HT1080 (cell line): Measurements from ENCODE around the gene NUDT2. TPM values are rescaled to one million over a fixed set of nuclear protein-coding genes. Genes with fewer than 3 reads are reported as not detected.
A peak's percentile ranks its signal among the peaks of the same experiment; 100 is the strongest.
"Not testable (repeated sequence)": the region's sequence is repeated elsewhere in the genome, so short reads cannot be mapped to it uniquely, and the experiment has no call there.

Experiments used
- DNase-seq: peaks from one replicate; pipeline ENCODE4 v3.0.0-alpha.2; 2015; ENCODE audit warnings: low read depth
- polyA plus RNA-seq, 2 experiments: library from polyadenylated mRNA; depleted of rRNA; stranded (reverse); fragments of >200 nt; gene quantifications; 2 replicates each; pipeline ENCODE4 v1.2.3, GENCODE V29; 2015
- total RNA-seq: library from RNA; depleted of rRNA; stranded (reverse); fragments of >200 nt; shearing (Covaris generic); gene quantifications from 2 replicates; pipeline ENCODE4 v1.2.3, GENCODE V29; 2014; rRNA removed

The NUDT2 gene
- 14.1 and 23.5 TPM in 2 replicates for total RNA-seq
- 27.3 and 27.6 TPM in 2 replicates for polyA plus RNA-seq (2015; cell fraction: cytosol; rRNA removed)
- polyA plus RNA-seq (2015; cell fraction: nucleus; rRNA removed): 17.3 and 18.5 TPM in 2 replicates

DNA sequence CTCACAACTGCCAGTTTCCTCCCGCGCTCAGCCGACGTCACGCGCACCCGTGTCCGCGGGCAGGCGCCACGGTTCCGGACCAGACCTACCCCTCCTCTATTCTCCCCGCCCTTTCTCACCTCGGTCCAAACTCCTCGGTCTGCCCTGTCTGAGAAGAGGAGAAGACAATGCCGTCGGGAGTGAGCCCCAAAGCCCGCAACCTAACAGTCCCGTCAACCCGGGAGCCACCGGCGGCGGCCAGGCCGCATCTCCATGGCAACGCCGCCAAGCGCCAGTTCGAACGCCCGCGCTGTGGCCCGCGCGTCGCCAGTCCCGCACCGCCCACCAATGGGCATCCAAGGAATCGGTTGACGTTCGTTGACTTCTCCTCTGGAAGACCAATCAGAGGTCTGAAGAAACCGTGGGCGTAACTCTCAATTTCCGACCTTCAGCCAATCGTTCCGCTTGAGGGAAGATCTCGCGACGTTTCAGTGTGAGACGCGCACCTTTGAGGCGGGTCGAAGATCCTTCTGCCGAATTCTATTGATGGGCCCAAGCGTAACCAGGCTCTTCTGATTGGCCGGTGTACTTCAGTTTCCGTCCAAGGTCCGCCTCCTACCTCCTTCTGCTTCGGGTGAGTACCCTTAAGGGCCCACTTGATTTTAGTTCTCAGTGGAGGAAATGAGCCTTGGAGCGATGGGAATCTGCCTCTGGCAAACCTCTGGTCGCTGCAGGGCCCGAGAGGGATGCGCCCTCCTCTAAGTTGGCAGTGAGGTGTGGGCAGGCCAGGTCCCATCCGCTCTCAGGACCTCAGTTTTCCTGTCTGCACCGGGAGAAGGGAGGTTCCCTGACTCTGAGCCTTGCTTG lies at the start of gene NUDT2, which contains the start of gene KIF24:
TSS of gene NUDT2 (plus strand) at position 583 of the 846 bp plus-strand sequence. CDS start 9,471 bp downstream, outside the sequence.
TSS of gene KIF24 (minus strand) at position 282 of the 846 bp plus-strand sequence. CDS start 17,922 bp downstream, outside the sequence.
- DNase-seq: peak; percentile 100

- no peak for DNase-seq
Observed at GRCh38 chr9:34282096-34282495, 47.3 kb upstream of the NUDT2 start.

DNA sequence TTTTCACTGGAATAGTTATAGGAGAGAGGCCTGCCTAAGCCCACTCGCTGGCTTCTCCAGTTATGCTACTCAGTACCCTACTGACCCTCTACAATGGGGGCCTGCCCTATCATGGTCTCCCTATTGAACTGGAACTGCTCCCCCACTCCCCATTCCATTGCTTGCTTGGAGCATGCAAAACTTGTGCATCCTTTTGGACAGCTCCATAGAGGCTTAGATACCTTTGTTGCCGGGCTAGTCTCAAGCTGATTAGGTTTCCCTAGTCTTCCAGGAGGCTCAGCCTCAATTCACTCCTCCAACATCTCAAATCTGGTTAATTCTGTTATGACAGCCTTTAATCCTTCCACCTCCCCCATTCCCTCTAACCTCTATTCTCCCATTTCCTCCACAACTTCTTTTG lies 40.2 kb upstream of the NUDT2 start:
- DNase-seq: no peak

- DNase-seq: no peak
Observed at GRCh38 chr9:34291023-34291422, 38.3 kb upstream of the NUDT2 start.

- DNase-seq: no peak
Observed at GRCh38 chr9:34291423-34291822, 37.9 kb upstream of the NUDT2 start.

- no peak for DNase-seq
Observed at GRCh38 chr9:34292552-34292951, 36.8 kb upstream of the NUDT2 start.

DNA sequence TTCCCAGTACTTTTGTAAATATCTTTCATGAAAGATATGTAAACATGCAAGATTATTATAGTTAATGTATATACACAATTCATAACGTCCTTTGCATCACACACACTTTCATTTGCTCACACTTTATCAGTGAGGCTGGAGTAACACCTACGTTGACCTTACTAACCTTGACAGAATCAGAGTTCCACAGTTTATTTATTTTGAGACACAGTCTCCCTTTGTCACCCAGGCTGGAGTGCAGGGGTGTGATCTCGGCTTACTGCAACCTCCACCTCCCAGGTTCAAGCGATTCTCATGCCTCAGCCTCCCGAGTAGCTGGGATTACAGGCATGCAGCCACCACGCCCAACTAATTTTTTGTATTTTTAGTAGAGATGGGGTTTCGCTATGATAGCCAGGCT lies 28.3 kb upstream of the NUDT2 start:
- not testable (repeated sequence) for DNase-seq

- not testable (repeated sequence) for DNase-seq
Observed at GRCh38 chr9:34308316-34308715, 21.1 kb upstream of the NUDT2 start.

GRCh38 chr9:34310215-34310614 lies 19.2 kb upstream of the NUDT2 start:
- no peak for DNase-seq

DNA sequence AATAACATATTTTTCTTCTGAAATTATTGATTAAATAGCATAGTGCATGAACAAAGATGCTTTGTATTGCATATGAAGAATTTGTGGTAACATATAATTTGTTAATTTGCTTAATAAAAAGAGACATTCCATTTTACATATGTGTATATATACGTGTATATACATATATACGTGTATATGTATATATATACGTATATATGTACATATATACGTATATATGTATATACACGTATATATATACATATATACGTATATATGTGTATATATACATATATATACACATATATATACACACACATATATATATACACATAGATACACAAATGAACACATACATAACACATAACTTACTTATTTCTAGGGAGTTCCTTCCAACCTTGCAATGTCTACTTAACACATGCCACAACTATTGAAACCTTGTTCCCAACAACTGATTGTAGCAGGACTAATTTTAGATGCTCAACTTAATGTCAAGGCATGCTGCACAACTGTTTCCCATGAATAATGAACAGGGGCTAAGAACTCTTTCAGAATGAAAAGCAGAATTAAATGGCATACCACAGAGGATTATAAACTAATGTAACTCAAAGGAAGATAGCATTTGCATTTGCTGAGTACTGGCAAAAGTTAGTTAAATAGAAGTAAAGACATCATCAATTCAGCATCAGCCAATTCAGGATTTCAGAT lies 17.7 kb upstream of the NUDT2 start:
- DNase-seq: no peak

GRCh38 chr9:34317436-34317835 lies 11.9 kb upstream of the NUDT2 start:
- no peak for DNase-seq

- no peak for DNase-seq
Observed at GRCh38 chr9:34318163-34318790, 11.1 kb upstream of the NUDT2 start.

- DNase-seq: no peak
Observed at GRCh38 chr9:34321451-34321850, 7.9 kb upstream of the NUDT2 start.

DNA sequence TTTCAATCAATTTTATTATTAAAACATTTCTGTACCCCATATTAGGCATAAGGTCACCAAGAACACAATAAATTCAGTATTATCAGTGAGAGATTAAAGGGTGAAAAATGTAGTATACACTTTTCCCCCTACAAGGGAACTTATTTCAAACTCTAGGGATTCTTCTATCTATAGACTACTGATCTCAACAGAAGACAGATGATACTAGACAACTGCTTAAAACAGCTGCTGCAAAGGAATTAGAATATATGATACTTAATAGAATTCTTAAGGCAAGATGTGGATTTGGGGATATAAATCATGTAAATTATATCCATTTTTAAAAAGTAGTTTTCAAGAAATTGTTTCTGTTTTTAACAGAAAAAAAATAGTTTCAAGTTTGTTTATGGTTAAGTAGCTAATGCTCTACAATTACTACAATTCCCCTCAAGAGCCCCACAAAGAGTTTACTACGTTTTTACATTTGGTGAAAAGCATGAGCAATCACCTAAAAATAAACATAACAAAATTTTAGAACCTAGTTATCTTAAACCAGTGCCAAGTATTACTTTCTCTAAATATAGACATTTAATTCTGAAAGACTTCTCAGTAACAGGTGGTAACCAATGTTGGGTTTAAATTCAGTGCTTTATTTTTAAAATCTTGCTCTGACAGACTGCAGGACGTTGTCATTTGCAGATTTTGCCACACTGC lies 6.3 kb upstream of the NUDT2 start:
- DNase-seq: no peak

- no peak for DNase-seq
Observed at GRCh38 chr9:34326690-34327089, 2.7 kb upstream of the NUDT2 start.

DNA sequence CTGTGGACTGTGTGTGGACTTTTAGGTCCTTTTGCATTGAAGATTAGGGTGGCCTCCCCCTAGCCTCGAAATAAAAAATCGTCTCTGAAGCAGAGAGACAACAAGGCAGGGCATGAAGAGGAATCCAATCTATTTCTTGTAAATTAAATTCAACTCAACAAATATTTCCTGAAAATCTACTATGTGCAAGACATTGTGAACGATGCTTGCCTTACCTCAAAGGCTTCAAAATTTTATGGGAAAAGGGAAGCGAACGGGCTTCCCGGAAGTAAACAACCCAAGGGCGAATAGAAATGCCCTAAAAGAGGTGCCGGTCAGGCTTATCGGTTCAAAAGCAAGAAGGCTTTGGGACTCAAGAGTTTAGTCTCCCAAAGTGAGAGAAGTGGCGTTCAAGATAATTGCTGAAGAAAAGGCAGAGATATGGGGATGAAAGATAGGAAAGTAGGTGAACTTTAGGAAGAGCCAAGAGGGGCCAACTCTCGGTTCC lies 826 bp upstream of the NUDT2 start:
- no peak for DNase-seq

DNA sequence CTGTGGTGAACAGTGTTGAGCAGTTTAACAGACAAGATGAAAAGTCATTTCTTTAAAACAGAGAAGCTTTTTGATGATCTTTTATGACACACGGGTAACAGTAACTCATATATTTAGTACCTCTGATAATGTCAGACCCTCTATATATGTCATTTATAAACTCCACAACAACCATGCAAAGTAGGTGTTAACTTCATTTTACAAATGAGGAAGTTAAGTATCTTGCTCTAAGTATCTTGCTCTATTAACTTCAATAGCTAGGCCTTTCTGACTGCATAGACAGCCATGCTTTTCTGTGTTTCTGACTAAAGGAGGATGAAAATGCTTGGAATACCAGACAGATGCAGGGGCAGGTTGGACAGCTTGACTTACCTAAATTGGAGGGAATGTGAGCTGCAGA lies 1.8 kb downstream of the NUDT2 start:
- DNase-seq: no peak

GRCh38 chr9:34332076-34332964 lies 3.0 kb downstream of the NUDT2 start:
- peak; percentile 43 for DNase-seq

DNA sequence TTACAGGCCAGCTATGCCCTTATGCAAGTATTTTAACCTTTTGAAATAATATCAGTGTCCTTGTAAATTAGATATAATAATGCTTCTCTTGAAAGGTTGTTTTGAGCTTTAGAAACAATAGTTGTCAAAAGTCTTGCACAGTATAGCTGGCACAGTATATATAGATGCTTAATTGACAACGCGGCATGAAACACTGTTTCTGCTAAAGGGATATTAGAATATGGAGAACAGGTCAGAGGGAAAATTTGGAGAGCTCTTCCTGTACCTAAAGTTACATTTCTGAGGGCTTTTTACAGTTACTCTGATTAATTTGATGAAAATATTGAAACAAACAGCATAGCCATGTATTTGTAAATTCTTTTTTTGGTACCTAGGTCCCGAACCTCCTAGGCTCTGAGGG lies 4.5 kb downstream of the NUDT2 start:
- no peak for DNase-seq

DNA sequence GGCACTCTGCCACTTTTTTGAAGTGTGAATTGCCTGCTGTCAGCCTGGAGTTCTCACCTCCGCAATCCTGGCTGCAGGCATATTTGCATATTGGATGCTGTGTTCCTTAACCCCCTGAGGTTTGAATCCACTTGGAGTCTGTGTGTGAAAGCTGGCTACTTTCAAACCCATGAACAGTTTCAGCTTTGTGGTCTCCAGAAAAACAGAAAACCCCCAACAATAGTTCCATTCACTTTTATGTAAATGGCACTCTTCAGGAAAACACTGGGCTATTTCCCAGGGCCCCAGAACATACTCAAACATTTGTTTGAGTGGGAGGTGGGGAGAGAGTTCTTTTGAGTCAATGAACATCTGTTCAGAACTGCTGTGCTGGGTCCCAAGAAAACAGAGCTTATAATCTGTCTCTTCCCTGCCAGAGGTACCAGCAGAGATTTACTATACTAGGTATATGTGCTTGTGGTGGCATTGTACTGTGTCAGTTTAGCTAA lies 5.0 kb downstream of the NUDT2 start:
- DNase-seq: peak; percentile 29
